Tibial artery (tissue), 4 donors: ENCODE results near the gene RALA.
"Not testable (repeated sequence)": the region's sequence is repeated elsewhere in the genome, so short reads cannot be mapped to it uniquely, and the experiment has no call there.

ENCODE experiments used
- DNase-seq, 2 donors: peaks; one replicate each; pipeline ENCODE4 v3.0.0-alpha.2; 2019
- H3K27ac ChIP-seq, 2 donors: fragments of 200-600 bp; sonication (generic) in 1 of 2; 1 replicate in 1 of 2; 2 replicates in 1 of 2; pipeline ENCODE4 v1.5.1; 2018 to 2019; ENCODE audit warnings: mild to moderate bottlenecking in 1 of 2
- H3K27me3 ChIP-seq, 2 donors: fragments of 200-600 bp; sonication (generic) in 1 of 2; one replicate each; pipeline versions ENCODE4 v1.5.1 to v1.6.0; 2016 to 2019
- H3K36me3 ChIP-seq, 3 donors: fragments of 200-600 bp; sonication (generic) in 2 of 3; one replicate each; pipeline ENCODE4 v1.5.1; 2016 to 2019; ENCODE audit warnings: mild to moderate bottlenecking in 2 of 3
- H3K4me1 ChIP-seq, 4 donors: fragments of 200-600 bp; sonication (generic) in 2 of 4; 1 replicate in 3 of 4; 2 replicates in 1 of 4; pipeline ENCODE4 v1.5.1; 2016 to 2019
- H3K4me3 ChIP-seq, 2 donors: fragments of 200-600 bp; sonication (generic) in 1 of 2; 1 replicate in 1 of 2; 2 replicates in 1 of 2; pipeline ENCODE4 v1.5.1; 2018 to 2019; ENCODE audit warnings: mild to moderate bottlenecking in 2 of 2
- H3K9me3 ChIP-seq, 3 donors: fragments of 200-600 bp; sonication (generic) in 1 of 3; one replicate each; pipeline ENCODE4 v1.5.1; 2016 to 2019
- intact Hi-C: fragments of 100-400 bp; cut with DNase I; formaldehyde crosslinking; loops from one replicate; pipeline ENCODE4 v1.15.0; 2023; ENCODE audit warnings: low total_unique reads
- TF ChIP-seq, protein P1 (sequence below), 2 experiments: fragments of 200-600 bp in 1 of 2; fragments of 450-650 bp in 1 of 2; IDR thresholded peaks; one replicate each; pipeline ENCODE4 v1.5.1; 2017 to 2019; ENCODE audit warnings: antibody characterized with exemption in 2 of 2, mild to moderate bottlenecking in 1 of 2, moderate library complexity in 1 of 2

Gene RALA

DNA sequence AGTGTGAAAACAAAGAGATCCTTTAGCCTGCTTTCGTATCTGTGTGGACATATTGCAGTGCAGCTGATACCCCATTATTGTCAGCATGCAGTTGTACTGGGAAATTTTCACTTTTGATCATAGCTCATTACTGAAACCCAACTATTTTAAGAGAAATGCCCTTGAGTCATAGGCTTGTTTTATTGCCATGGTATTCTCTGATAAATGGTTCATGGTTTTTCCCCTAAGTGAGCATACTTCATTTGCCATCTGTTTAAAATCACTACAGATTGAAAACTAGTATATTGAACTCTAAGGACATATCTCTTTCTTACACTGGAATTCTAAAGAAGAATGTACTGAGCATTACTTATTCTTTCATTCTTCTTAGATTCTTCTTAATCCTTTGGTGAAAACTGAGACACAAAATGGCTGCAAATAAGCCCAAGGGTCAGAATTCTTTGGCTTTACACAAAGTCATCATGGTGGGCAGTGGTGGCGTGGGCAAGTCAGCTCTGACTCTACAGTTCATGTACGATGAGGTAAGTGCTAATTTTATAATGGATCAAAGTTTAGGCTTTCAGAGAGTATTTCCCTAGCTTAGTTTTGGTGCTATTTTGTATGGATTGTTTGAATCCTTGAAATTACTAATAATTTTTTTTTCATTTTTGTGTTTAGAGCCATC lies 63.0 kb downstream of the RALA start:
- intact Hi-C loops = loop anchor here (10.0 kb wide), 1 partner anchor 72 kb away; no protein-coding TSS in a partner anchor
- no peak overlapping the region for H3K4me3 ChIP-seq
- no peaks in the 10 kb centered on the region for H3K9me3 ChIP-seq
- no peak overlapping the region for H3K27ac ChIP-seq
- TF ChIP-seq, protein P1, sequence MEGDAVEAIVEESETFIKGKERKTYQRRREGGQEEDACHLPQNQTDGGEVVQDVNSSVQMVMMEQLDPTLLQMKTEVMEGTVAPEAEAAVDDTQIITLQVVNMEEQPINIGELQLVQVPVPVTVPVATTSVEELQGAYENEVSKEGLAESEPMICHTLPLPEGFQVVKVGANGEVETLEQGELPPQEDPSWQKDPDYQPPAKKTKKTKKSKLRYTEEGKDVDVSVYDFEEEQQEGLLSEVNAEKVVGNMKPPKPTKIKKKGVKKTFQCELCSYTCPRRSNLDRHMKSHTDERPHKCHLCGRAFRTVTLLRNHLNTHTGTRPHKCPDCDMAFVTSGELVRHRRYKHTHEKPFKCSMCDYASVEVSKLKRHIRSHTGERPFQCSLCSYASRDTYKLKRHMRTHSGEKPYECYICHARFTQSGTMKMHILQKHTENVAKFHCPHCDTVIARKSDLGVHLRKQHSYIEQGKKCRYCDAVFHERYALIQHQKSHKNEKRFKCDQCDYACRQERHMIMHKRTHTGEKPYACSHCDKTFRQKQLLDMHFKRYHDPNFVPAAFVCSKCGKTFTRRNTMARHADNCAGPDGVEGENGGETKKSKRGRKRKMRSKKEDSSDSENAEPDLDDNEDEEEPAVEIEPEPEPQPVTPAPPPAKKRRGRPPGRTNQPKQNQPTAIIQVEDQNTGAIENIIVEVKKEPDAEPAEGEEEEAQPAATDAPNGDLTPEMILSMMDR (IDR thresholded peaks at IDR 0.05) = no peak
- no peak for DNase-seq
- no peaks in the 10 kb centered on the region for H3K27me3 ChIP-seq
- H3K4me1 ChIP-seq = peaks cover 0 to 23% (median 11%) of the 10 kb centered on the region in 4 donors
- H3K36me3 ChIP-seq = peaks cover 0 to 14% (median 9%) of the 10 kb centered on the region in 3 donors

DNA sequence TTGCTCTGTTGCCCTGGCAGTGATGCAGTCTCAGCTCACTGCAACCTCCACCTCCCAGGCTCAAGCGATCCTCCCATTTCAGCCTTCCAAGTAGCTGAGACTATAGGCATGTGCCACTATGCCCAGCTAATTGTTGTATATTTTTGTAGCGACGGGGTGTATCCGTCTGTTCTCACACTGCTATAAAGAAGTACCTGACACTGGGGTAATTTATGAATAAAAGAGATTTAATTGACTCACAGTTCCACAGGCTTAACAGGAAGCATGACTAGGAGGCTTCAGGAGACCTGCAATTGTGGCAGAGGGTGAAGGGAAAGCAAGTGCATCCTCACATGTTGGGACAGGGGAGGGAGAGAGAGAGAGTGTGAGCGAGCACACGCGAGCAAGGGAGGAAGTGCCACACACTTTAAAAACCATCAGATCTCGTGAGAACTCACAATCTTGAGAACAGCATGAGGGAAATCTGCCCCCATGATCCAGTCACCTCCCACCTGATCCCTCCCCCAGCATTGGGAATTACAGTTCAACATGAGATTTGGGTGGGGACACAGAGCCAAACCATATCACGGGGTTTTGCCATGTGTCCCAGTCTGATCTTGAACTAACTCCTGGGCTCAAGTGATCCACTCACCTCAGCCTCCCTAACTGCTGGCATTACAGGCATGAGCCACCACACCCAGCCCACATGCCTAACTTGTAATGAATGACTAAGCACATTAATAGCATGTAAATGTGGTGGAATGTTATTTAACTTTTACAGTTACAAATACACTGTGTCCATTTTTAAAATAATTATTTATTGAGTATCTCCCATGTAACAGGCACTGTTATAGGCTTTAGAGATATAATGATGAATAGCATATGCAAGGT lies 65.5 kb downstream of the RALA start:
- H3K27ac ChIP-seq = no peak overlapping the region
- no peak for DNase-seq
- peaks cover 13 to 27% (median 22%) of the 10 kb centered on the region in 3 donors for H3K36me3 ChIP-seq
- peaks cover 0 to 5% (median 1%) of the 10 kb centered on the region in 4 donors for H3K4me1 ChIP-seq
- H3K4me3 ChIP-seq = no peak overlapping the region
- no peaks in the 10 kb centered on the region for H3K27me3 ChIP-seq
- TF ChIP-seq, protein P1 (IDR thresholded peaks at IDR 0.05) = no peak
- no peaks in the 10 kb centered on the region for H3K9me3 ChIP-seq
- intact Hi-C loops = loop anchor here (10.0 kb wide), 1 partner anchor 74 kb away; no protein-coding TSS in a partner anchor

DNA sequence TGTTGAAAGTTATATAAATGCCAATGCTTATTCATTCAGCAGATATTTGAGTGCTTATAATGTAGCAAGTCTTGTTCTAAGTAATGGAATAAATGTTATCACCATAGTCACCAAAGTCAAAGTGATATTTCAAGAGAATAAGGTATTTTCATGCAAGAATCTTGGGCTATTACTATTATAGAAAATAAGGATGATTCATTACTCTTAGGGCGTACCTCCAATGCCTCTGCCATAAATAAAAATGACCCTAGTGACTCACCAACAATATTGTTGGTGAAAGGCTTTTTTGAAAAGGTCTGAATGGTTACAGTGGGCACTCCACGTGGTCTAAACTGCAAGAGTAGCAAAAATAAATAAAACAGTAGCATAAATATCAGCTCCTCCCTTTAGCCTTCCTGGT lies 68.4 kb downstream of the RALA start:
- H3K27me3 ChIP-seq = no peaks in the 10 kb centered on the region
- peaks cover 13 to 30% (median 23%) of the 10 kb centered on the region in 3 donors for H3K36me3 ChIP-seq
- H3K4me1 ChIP-seq = no peaks in the 10 kb centered on the region
- H3K27ac ChIP-seq = no peak overlapping the region
- H3K4me3 ChIP-seq = no peak overlapping the region
- TF ChIP-seq, protein P1 (IDR thresholded peaks at IDR 0.05) = no peak
- H3K9me3 ChIP-seq = no peaks in the 10 kb centered on the region
- DNase-seq = no peak
- intact Hi-C loops = no loop called here

DNA sequence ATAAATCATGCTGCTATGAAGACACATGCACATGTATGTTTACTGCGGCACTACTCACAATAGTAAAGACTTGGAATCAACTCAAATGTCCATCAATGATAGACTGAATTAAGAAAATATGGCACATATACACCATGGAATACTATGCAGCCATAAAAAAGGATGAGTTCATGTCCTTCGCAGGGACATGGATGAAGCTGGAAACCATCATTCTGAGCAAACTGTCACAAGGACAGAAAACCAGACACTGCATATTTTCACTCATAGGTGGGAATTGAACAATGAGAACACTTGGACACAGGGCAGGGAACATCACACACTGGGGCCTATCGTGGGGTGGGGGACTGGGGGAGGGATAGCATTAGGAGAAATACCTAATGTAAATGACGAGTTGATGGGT lies 69.7 kb downstream of the RALA start:
- H3K4me3 ChIP-seq, intact Hi-C loops: not testable (repeated sequence)

DNA sequence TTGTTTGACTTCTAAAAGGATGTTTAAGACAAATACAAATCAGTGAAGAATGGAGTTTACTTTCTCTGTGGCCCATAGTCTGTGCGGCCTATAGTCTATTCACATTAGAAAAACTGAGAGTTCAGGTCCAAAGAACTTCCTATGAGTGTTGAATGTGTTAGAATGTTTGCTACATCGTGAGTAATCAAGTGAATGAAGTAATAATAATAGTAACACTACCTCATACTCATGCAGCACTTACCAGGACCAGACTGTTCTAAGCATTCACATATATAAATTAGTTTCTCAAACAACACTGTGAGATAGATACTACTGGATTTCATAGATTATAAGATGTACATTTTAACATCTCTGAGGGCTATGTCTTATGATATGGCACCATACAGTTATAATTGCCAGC lies 70.4 kb downstream of the RALA start:
- H3K9me3 ChIP-seq = no peaks in the 10 kb centered on the region
- intact Hi-C loops = no loop called here
- DNase-seq = no peak
- no peaks in the 10 kb centered on the region for H3K27me3 ChIP-seq
- H3K4me3 ChIP-seq = no peak overlapping the region
- no peak overlapping the region for H3K27ac ChIP-seq
- H3K36me3 ChIP-seq = peaks cover 13 to 37% (median 26%) of the 10 kb centered on the region in 3 donors
- peaks cover 0 to 13% (median 0%) of the 10 kb centered on the region in 4 donors for H3K4me1 ChIP-seq
- TF ChIP-seq, protein P1 (IDR thresholded peaks at IDR 0.05) = no peak

More for the DNA sequence above, 69.7 kb downstream of the RALA start:
- Histone ChIP-seq H3K4me1 (peaks cover 0 to 12% (median 0%) of the 10 kb centered on the region in 4 donors), H3K36me3 (peaks cover 13 to 35% (median 30%) of the 10 kb centered on the region in 3 donors)
- not testable (repeated sequence) for H3K27me3 ChIP-seq, H3K27ac ChIP-seq, H3K9me3 ChIP-seq, DNase-seq
